ENCODE results near the gene GNAO1.

Gene GNAO1

GRCh38 chr16:56192635-56192945, 1.3 kb downstream of the GNAO1 start:
- TF ChIP-seq ZFX (IDR thresholded peaks at IDR 0.05): no peak
- H3K27ac ChIP-seq: no peak overlapping the region

- TF ChIP-seq CTCF (conservative IDR thresholded peaks at IDR 0.05) (no peak), ZFX (IDR thresholded peaks at IDR 0.05) (no peak)
- no peak overlapping the region for H3K27ac ChIP-seq
These were observed 2.0 kb downstream of the GNAO1 start for GRCh38 chr16:56192986-56193945.

GRCh38 chr16:56193951-56194726, 2.9 kb downstream of the GNAO1 start:
- TF ChIP-seq ZFX (IDR thresholded peaks at IDR 0.05) (no peak), CTCF (conservative IDR thresholded peaks at IDR 0.05) (no peak)
- no peak overlapping the region for H3K27ac ChIP-seq

- TF ChIP-seq CTCF (conservative IDR thresholded peaks at IDR 0.05) (no peak), ZFX (IDR thresholded peaks at IDR 0.05) (no peak)
- H3K27ac ChIP-seq: no peak overlapping the region
These were observed 3.9 kb downstream of the GNAO1 start for GRCh38 chr16:56195151-56195550.

- H3K27ac ChIP-seq: no peak overlapping the region
- no peak for TF ChIP-seq CTCF (conservative IDR thresholded peaks at IDR 0.05)
- no peak for TF ChIP-seq ZFX (IDR thresholded peaks at IDR 0.05)
These were observed 5.1 kb downstream of the GNAO1 start for GRCh38 chr16:56196381-56196780.

- H3K27ac ChIP-seq: no peak overlapping the region
- no peak for TF ChIP-seq ZFX (IDR thresholded peaks at IDR 0.05)
- no peak for TF ChIP-seq CTCF (conservative IDR thresholded peaks at IDR 0.05)
These were observed 6.1 kb downstream of the GNAO1 start for GRCh38 chr16:56197192-56197992.

- TF ChIP-seq CTCF (conservative IDR thresholded peaks at IDR 0.05) (no peak), ZFX (IDR thresholded peaks at IDR 0.05) (no peak)
- H3K27ac ChIP-seq: no peak overlapping the region
These were observed 6.9 kb downstream of the GNAO1 start for GRCh38 chr16:56198006-56198754.
